Measurements from ENCODE around the gene CFP. TPM values are rescaled to one million over a fixed set of nuclear protein-coding genes. Genes with fewer than 3 reads are reported as not detected.

The CFP gene
- total RNA-seq, 2 donors from 2014 or later, result 1.2 to 3.5 TPM

DNA sequence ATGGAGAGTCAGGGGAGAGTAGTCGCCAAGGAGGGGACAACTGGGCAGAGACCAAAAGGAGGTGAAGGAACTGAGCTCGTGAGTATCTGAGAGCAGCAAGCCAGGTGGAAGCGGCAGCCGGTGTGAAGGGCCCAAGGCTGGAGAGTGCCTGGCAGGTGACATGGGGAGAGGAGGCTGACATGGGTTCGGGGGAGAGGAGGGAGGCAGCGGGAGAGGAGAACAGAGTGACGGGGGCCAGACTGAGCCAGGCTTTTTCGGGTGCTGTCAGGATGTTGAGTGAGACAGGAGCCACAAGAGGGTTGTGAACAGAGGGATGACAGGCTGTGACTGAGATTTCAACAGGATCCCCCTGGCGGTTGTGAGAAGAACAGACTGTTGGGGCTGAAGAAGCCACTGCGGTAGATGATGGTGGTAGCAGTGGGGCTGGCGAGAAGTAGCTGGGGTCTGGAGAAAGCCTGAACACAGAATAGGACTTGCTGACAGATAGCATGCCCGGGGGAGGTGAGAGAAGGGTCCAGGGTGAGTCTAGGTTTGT lies 14.9 kb upstream of the CFP start:
- intact Hi-C loops (cut with DNase I, micrococcal nuclease), result no loop called here
- no peak for DNase-seq
- peak; percentile 68 for ATAC-seq

DNA sequence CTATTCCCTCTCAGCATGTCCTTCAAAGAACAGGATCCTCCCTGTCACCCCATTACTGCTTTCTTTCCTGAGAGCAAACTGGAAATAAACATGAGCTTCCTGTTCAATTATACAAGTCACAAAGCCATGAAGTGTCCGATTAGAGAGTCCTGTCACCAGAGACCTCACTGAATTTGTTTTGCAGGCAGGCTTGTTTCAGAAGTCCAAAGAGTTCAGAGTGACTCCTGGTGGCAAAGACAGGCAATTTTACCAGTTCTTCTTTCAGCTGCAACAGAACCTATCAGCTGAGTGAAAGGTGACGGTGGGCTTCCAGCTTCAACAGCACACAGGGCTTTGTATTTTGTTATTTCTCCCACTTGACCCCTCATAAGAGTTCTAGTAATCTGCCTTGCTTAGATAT lies 14.2 kb upstream of the CFP start:
- no peak for DNase-seq
- peak; percentile 42 for ATAC-seq
- intact Hi-C loops (cut with DNase I, micrococcal nuclease), result no loop called here

DNA sequence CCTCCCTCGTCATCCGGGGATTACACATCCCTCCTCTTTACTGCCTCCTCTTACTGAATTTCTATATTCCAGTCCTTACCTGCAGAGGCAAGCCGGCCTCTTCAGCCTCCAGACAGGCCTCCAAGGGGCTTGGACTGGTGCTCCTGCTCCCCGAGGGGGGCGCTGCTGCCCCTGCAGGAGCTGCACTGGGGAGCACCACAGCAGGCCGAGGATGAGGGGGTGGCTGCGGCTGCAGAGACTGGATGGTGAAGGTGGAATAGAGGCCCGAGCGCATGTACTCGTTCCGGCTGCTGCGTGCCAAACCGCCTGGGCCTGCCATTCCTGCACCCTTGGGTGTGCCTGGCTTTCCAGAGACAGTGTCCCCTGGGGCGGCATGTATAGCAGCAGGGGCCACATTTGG lies 9.1 kb upstream of the CFP start:
- DNase-seq (no peak), ATAC-seq (no peak)
- intact Hi-C loops (cut with DNase I, micrococcal nuclease), result no loop called here

DNA sequence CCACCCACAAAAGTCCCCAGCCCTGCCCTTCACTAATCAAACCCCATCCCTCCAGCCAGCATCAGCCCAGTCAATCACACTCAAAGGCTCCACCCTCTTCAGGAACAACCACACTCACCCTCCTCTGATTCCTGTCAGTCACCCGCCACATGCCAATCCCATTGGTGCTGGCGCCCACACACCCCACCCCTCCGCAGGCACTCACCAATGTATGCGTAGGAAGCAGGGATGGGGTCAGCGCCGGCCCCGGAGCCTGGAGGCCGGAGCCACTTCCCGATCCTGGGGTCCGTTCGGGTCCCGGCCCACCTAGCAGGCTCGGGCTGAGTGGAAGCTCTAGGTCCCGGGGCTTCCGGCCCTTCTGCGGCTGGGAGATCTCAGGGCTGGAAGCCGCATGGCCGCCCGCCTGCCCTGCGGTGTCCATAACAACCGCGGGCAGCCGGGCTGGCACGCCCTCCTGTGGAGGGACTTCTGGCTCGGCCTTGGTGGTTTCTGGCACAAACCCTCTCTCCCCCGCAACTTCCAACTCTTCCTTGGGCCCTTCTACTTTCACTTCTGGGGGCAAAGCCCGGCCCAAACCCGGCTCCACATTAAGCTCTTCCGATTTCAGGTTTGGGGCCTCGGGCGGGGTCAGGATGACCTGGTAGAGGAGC lies 7.9 kb upstream of the CFP start:
- intact Hi-C loops (cut with DNase I, micrococcal nuclease), result no loop called here
- ATAC-seq, result peak; percentile 98
- peak; percentile 37 to 39 for DNase-seq

DNA sequence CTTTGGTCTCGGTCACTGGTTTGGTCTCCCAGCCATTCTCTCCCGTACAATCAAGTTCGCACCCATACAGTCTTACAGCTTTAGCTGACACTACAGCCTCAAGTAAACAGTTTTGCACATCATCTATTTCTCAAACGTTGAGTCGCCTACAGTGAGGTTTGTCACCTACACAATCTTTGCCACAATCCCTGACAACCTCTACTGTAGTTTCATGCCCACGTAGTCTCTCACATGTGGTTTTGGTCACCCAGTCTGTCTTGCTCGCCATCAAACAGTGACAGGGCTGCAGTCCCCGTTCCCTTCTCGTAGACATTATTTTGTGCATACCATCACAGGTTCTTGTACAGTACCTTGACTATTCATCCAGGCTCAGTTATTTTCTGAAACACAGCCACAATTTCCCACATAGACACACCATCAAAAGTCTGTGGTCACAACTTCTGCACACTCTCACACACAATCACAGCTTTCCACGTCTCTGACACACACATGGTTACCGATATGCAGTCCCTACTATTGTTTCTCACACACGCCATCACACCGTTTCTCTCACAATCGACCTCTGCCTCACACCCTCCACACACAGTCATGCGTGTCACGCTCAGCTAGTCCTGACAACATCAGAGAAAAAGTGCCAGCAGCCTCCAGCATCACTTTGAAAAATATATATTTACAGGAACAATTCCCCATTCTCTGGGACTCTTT lies 5.3 kb upstream of the CFP start:
- ATAC-seq (no peak), DNase-seq (no peak)
- intact Hi-C loops (cut with DNase I, micrococcal nuclease), result no loop called here

DNA sequence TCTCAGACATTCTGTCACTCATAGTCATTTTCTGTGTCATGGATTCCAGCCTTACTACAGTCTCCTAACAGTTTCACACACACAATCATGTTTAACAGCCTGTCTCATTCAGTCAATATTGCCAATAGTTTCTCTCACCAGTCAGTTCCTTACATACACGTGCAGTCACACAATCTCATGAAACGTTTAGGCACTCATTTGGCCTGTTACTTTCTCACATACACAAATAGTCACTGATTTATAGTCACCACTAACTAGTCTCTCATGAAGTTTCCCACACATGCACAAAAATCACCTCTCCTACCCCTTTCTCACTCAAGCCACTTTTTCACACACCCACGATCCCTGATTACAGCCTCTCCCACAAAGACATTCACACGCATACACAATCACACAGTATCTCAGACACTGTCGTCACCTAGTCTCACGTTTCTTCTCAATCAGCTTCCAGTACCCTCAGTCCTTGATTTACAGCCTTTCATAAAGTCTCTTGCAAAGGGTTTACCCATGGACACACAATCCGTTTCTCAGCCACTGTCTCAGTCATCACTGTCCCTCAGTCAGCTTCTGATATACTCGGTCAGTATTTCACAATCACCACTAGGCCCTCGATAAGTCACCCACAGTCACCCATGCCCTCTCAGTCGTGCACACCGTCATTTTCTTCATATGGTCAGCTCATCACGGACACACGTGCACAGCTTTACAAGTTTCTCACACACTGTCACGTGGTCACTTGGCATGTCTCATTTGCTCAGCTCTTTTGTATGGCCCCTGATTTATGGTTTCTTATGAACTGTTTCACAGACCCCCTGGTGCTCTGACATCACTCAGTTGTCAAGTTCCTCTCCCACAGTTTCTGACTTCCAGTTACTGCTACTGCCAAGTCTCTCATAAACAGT lies 4.2 kb upstream of the CFP start:
- intact Hi-C loops (cut with DNase I, micrococcal nuclease), result no loop called here
- no peak for ATAC-seq

DNA sequence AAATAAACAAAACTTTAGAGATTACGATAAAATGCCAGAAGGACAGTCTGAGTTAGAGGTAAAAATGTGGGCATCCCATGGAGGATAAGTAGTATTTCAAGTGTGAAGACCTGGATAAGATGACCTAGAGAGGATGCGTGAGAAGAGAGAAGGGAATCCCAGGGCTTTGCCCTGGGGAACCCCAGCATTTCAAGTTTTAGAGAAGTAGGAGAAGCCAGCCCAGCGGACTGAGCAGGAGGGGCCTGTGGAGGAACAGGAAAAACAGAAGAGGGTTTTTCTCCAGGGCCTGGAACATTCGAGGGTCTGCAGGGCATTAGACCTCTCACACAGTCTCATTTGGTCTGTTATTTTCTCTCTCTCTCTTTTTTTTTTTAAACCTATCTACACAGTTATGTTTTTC lies 2.9 kb upstream of the CFP start:
- intact Hi-C loops (cut with DNase I, micrococcal nuclease), result no loop called here

More for the DNA sequence above, 4.2 kb upstream of the CFP start:
- no peak for DNase-seq

DNA sequence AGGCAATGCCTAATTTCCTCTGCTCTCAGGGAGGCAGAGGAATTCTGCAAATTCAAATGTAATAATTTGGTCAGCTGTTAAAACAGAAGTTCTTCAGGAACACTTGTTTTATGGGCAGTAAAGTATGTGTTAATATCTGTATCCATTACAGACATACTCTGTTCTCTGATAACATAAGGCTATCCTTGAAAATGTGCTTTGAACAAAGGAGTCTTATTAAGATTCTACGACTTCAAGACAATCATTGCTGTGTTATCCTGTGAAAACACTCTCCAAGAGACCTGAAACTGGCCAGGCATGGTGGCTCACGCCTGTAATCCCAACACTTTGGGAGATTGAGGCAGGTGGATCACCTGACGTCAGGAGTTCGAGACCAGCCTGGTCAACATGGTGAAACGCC lies 1.9 kb upstream of the CFP start:
- intact Hi-C loops (cut with DNase I, micrococcal nuclease), result no loop called here
- no peak for DNase-seq
- ATAC-seq, result no peak

More for the DNA sequence above, 2.9 kb upstream of the CFP start:
- ATAC-seq (no peak), DNase-seq (no peak)

DNA sequence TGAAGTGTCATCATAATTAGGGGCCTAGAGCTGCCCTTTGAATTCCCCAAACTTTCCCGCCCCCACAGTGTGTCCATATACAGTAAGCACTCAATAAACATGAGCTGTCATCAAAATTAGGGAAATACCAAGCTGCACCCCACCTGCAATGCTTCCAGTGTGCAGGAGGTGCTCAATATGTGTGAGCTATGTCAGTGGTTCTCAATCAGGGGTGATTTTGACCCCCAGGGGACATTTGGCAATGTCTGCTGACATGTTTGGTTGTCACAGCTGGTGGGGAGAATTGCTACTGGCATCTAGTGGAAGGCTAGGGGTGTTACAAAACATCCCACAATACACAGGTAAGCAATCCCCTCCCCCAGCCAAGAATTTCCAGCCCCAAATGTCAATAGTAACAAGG lies 748 bp downstream of the CFP start:
- DNase-seq, result no peak
- intact Hi-C loops (cut with DNase I, micrococcal nuclease), result no loop called here
- ATAC-seq, result no peak

DNA sequence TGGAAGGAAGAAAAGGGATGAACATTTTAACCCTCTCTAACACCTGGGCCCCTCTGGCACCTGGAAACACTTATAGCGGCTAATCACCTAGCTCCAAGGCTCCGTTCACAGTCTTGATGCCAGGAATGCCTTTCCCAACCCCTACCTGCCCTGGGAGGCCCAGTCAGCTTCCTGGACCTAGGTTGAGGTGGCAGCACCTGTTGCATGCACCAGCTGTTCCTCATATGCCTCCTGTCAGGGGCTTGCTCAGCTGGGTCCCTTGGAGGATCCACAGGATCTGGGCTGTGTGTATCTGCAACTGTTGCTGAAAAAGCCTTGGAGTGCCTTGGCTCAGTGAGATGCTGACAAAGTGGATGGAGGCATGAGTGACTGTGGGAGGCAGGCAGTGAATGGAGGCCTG lies 4.4 kb downstream of the CFP start:
- DNase-seq, result no peak
- ATAC-seq, result no peak
- intact Hi-C loops (cut with DNase I, micrococcal nuclease), result no loop called here

DNA sequence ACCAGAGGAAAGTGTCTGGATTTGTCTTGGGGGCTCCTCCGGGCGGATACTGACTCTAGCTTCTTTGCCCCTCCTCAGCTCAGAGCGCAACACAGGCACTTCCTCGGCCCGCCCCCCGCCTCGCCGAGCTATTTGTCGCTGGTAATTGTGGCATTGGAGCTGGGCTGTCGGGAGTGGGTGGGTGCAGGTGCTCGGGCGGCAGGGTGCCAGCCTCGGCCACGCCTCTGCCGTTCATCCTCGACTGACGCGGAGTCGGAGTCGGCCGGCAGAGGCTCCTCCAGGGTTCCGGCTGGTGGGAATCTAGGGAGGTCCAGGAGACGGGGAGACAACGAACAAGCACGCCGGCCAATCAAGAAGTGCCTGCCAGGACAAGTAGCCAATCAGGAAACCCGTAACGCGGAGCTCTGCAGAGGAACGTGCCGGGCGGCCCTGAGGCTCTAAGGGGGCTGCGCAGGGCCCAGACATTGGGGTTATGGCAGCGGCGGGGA lies 6.1 kb downstream of the CFP start:
- DNase-seq, result peak; percentile 28 to 49
- intact Hi-C loops (cut with DNase I, micrococcal nuclease), result no loop called here
- peak; percentile 71 for ATAC-seq

DNA sequence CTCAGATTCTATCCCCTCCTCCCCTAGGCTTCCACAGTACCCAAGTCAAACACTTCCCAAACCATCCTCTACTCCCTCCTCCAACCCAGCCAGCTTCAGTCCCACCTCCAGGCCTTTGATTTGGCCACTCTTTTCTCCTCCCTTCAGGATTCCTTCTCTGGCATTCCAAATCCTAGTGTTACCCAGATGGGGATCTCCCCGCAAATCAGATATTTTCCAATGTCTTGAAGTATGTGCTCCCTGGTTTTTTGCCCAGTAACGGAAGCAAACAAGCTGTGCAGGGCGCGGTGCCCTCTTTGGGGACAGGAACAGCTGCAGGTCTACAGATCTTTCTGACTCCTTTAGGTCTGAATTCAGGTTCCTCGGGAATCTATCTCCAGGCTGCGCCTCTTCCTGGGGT lies 7.9 kb downstream of the CFP start:
- intact Hi-C loops (cut with DNase I, micrococcal nuclease), result no loop called here
- DNase-seq, result no peak
- no peak for ATAC-seq

DNA sequence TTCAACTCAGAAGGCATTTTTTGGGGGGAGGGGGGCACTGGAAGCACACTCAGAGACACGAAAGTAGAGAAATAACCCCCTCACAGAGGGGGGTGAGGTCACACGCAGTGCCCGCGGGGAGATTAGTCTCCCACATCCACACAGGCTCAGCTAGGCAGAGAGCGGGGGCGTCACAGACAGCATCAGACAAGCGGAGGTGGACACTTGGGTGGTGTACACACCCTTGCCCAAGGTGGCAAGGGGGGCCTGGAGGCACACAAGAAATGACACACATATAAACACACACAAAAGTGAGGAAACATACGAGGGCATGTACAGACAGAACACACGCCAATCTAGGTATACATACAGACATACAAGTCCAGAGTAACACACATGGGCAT lies 9.4 kb downstream of the CFP start:
- intact Hi-C loops (cut with DNase I, micrococcal nuclease), result no loop called here
- DNase-seq, result no peak
- no peak for ATAC-seq

DNA sequence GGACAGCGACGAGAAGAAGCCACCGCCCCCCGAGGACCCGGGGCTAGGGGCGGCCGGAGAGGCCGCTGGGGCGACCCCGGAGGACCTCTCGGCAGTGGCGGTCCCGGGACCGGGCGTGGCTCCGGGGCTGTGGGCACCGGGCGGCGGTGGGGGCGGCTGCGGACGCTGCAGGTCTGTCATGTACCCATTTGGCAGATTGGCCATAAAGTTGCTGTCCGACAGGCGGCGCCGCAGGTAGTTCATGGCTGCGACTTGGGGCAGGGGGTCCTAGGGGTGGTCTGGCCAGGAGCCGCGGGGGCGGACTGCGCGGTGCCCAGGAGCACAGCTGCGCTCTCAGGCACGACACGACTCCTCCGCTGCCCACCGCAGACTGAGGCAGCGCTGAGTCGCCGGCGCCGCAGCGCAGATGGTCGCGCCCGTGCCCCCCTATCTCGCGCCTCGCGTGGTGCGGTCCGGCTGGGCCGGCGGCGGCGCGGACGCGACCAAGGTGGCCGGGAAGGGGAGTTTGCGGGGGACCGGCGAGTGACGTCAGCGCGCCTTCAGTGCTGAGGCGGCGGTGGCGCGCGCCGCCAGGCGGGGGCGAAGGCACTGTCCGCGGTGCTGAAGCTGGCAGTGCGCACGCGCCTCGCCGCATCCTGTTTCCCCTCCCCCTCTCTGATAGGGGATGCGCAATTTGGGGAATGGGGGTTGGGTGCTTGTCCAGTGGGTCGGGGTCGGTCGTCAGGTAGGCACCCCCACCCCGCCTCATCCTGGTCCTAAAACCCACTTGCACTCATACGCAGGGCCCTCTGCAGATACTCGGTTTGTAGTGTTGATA lies 10.0 kb downstream of the CFP start, which contains the start of gene SYN1:
Gene SYN1, minus strand, starts transcription at position 372 of the 817 bp plus-strand sequence. Its CDS starts 129 bp downstream, at position 243.
- DNase-seq, result peak; percentile 56 to 80
- intact Hi-C loops (cut with DNase I, micrococcal nuclease), result no loop called here
- ATAC-seq, result peak; percentile 89

DNA sequence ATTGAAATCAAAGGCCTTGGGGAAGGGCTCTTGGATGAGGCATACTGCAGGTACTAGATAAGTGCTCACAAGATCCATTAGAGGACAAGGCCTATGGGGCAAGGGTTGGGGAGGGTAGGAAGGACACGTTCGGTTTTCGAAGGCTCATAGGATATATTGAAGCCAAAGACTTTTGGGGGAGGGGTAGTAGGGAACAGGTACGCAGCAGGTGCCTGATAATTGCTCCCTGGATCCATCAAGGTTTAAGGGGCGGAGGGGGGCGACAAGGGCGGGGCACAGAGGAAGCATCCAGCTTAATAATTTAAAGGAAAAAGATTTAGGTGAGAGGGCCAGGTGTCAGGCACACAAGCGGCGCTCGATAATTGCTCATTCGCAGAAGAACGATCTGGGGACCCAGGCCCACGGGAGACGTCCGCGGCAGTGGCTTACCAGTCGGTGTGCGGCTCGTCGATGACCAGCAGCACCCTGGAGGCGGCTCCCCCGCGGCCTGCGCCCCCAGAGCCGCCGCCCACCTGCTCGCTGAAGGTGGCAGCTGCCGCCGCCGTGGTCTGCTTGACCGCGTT lies 10.7 kb downstream of the CFP start:
- ATAC-seq, result no peak
- intact Hi-C loops (cut with DNase I, micrococcal nuclease), result no loop called here
- no peak for DNase-seq

DNA sequence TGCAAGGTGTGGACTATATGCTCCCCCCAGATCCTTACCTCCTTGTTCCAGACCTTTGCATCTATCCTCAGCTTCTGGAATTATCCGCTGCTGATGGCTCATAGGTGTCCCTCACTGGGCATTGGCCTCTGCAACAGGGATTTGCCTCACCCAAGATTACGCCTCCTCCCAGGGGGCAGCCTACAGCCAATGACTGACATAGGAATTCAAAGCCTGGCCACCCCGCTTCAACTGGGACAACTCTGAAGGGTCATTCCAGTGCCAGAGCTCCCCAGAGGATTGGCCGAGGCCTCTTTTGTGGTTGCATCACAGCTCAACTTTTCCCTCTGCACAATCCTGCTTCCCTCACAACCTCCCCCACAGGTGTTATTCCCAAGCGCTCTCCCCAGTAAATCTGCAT lies 15.1 kb downstream of the CFP start:
- no peak for DNase-seq
- intact Hi-C loops (cut with DNase I, micrococcal nuclease), result no loop called here
- ATAC-seq, result no peak

DNA sequence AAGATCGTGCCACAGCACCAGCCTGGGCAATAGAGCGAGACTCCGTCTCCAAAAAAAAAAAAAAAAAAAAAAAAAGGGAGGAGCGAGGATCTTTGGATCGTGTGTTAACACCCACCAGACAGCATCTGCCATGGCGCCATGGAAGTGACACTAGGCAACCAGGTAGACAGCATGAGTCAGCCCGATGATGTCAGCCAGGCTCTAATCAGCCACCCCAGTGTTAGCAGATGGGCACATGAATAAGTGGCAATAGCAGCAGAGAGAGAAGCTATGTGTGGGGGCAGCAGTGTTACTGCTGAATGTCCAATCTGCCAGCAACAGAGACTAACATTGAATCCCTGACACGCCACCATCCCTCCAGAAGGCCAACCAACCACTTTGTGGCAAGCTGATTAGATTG lies 16.6 kb downstream of the CFP start:
- ATAC-seq, result no peak
- no peak for DNase-seq
- intact Hi-C loops (cut with DNase I, micrococcal nuclease), result no loop called here

DNA sequence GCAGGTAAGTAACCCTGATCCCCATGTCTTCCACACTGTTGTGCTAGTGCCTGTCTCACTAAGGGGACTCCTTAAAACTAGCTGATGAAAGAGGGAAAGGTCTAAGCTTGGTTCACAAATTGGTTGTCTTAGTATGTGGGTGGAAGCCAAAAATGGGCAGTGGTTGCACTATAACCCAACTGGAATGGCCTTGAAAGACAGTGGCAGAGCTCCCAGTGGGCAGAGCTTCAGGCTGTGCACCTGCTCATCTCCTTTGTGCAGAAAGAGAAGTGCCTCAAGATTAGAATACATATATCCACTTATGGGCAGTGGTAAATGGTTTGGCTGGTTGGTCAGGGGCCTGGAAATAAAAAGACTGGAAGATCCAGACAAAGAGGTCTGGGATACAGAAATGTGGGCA lies 17.3 kb downstream of the CFP start:
- no peak for ATAC-seq
- intact Hi-C loops (cut with DNase I, micrococcal nuclease), result no loop called here
- no peak for DNase-seq
